GM12801 (cell line): Measurements from ENCODE around the gene TYRO3.

Source experiments
- CTCF ChIP-seq: IDR thresholded peaks from one replicate; pipeline ENCODE4 v1.5.1; 2011; ENCODE audit warnings: control low read depth; ENCODE audit not compliant: insufficient read length; ENCODE audit errors: extremely low read depth

Gene TYRO3

GRCh38 chr15:41594801-41595746 lies 36.1 kb downstream of the TYRO3 start:
- TF ChIP-seq CTCF: no peak

- TF ChIP-seq CTCF: no peak
These were observed 38.0 kb downstream of the TYRO3 start for GRCh38 chr15:41596972-41597371.

GRCh38 chr15:41597787-41598186 lies 38.8 kb downstream of the TYRO3 start:
- TF ChIP-seq CTCF: no peak

- no peak for TF ChIP-seq CTCF
These were observed 40.0 kb downstream of the TYRO3 start for GRCh38 chr15:41599061-41599460.

GRCh38 chr15:41603411-41603935 lies 44.5 kb downstream of the TYRO3 start:
- TF ChIP-seq CTCF: no peak

- no peak for TF ChIP-seq CTCF
These were observed 45.2 kb downstream of the TYRO3 start for GRCh38 chr15:41603941-41604911.

GRCh38 chr15:41605566-41605965 lies 46.6 kb downstream of the TYRO3 start:
- TF ChIP-seq CTCF: no peak
